IgD-negative memory B cell (primary cell): ENCODE data around the gene LMBRD2. TPM values are rescaled to one million over a fixed set of nuclear protein-coding genes. Genes with fewer than 3 reads are reported as not detected.
"Not testable (repeated sequence)": the region's sequence is repeated elsewhere in the genome, so short reads cannot be mapped to it uniquely, and the experiment has no call there.

Source experiments
- H3K27ac Mint-ChIP-seq, 3 donors: one replicate each; pipeline ENCODE4 v1.8.0; 2020 to 2022; ENCODE audit warnings: mild to moderate bottlenecking in 3 of 3, mixed read lengths in 3 of 3, moderate library complexity in 1 of 3
- H3K27me3 Mint-ChIP-seq: one replicate; pipeline ENCODE4 v1.8.0; 2021; ENCODE audit warnings: mixed read lengths
- H3K36me3 Mint-ChIP-seq: one replicate; pipeline ENCODE4 v1.8.0; 2020; ENCODE audit warnings: mild to moderate bottlenecking, mixed read lengths
- H3K4me1 Mint-ChIP-seq, 3 donors: one replicate each; pipeline ENCODE4 v1.8.0; 2020 to 2022; ENCODE audit warnings: mixed read lengths in 3 of 3, mild to moderate bottlenecking in 1 of 3
- H3K4me3 Mint-ChIP-seq, 4 donors: one replicate each; pipeline ENCODE4 v1.8.0; 2020 to 2022; ENCODE audit warnings: mild to moderate bottlenecking in 4 of 4, mixed read lengths in 4 of 4, moderate library complexity in 3 of 4
- H3K9me3 Mint-ChIP-seq, 3 donors: one replicate each; pipeline ENCODE4 v1.8.0; 2020 to 2021; ENCODE audit warnings: mixed read lengths in 3 of 3, mild to moderate bottlenecking in 1 of 3
- polyA plus RNA-seq: library from polyadenylated mRNA; unstranded; fragments of 300-500 nt; fragmentation: Illumina TruSeq; gene quantifications from one replicate; pipeline ENCODE4 v1.2.3, GENCODE V29; 2021

LMBRD2 gene
- polyA plus RNA-seq = 2.5 TPM

- Mint-ChIP-seq H3K27me3 (no peaks in the 10 kb centered on the region), H3K9me3 (no peaks in the 10 kb centered on the region), H3K4me1 (peaks cover 18 to 42% (median 36%) of the 10 kb centered on the region in 3 donors), H3K4me3 (peak within 1 kb of the TSS; percentile 95 to 99 (median 98)), H3K36me3 (no peaks in the 10 kb centered on the region), H3K27ac (peak within 1 kb of the TSS; percentile 47 to 97 (median 92))
Measured at GRCh38 chr5:36151434-36152323, at the start of gene LMBRD2, which contains the start of gene SKP2. Gene LMBRD2, minus strand, starts transcription at chr5:36151887. Its CDS starts 8,538 bp downstream, at chr5:36143349. Gene SKP2, plus strand, starts transcription at chr5:36152111. Its CDS starts 152 bp downstream, at chr5:36152263.

DNA sequence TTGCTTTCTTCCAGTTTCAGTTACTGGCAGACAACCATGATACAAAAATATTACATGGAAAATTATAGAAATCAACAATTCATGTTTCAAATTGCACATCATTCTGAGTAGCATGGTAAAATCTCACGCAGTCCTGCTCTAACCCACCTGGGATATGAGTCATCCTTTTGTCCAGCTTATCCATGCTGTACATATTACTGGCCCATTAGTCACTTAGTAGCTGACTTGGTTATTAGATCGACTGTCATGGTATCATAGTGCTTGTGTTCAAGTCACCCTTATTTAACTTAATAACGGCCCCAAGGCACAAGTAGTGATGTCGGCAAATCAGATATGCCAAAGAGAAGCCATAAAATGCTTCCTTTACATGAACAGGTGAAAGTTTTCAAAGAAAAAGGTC, 48.8 kb upstream of the LMBRD2 start:
- H3K9me3 Mint-ChIP-seq = no peaks in the 10 kb centered on the region
- peaks cover 9% of the 10 kb centered on the region for H3K36me3 Mint-ChIP-seq
- H3K27me3 Mint-ChIP-seq = no peaks in the 10 kb centered on the region
- no peak overlapping the region for H3K4me3 Mint-ChIP-seq
- H3K27ac Mint-ChIP-seq = no peak overlapping the region
- no peaks in the 10 kb centered on the region for H3K4me1 Mint-ChIP-seq

DNA sequence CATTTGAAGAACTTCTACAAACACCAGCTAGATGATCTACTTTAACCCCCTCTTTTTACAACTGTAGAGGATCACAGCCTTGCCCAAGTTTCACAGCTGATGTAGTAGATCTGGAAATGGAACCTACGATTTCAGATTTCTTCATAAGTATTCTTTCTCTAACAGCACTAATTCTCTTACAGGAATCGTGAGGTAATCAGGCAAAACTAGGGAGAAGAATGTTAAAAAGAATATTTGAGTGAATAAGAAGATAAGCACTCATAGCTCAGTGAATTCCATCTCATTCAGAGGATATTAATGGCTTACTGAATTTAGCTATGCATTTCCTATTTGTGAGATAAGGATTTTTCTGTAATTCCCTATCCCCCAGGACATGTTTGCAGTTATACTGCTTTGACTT, 47.9 kb upstream of the LMBRD2 start:
- no peaks in the 10 kb centered on the region for H3K27me3 Mint-ChIP-seq
- no peak overlapping the region for H3K27ac Mint-ChIP-seq
- no peak overlapping the region for H3K4me3 Mint-ChIP-seq
- no peaks in the 10 kb centered on the region for H3K9me3 Mint-ChIP-seq
- no peaks in the 10 kb centered on the region for H3K4me1 Mint-ChIP-seq
- H3K36me3 Mint-ChIP-seq = peaks cover 6% of the 10 kb centered on the region

DNA sequence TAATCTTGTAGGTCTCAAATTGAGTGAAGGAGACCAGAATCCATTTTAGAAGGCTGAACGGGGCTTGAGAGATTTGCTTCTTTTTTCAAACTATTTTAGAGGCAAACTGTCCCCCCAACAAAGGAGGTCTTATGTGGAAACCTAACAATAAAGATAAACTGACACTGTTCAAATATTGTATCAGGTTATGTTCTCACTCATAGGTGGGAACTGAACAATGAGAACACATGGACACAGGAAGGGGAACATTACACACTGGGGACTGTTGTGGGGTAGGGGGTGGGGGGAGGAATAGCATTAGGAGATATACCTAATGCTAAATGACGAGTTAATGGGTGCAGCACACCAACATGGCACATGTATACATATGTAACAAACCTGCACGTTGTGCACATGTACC, 47.1 kb upstream of the LMBRD2 start:
- H3K4me1 Mint-ChIP-seq, H3K27me3 Mint-ChIP-seq, H3K9me3 Mint-ChIP-seq, H3K36me3 Mint-ChIP-seq, H3K27ac Mint-ChIP-seq, H3K4me3 Mint-ChIP-seq: not testable (repeated sequence)

DNA sequence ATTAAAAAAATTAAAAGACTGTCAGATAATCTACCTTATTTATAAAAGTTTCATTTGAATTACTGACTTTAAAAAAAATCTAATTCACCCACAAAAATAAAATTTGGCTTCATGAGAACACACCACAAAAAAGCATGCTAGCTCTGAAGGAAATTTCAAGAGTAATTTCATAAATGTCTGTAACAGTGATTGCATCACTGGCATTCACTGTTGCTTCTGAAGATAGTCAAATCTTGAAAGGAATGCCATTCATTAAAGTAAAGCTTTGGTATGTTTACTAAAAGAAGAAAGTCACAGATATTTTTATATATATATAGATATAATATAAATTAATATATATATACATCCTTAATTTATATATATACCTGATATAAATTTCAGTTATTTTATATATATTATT, 46.6 kb upstream of the LMBRD2 start:
- Mint-ChIP-seq H3K36me3 (peaks cover 6% of the 10 kb centered on the region), H3K4me3 (no peak overlapping the region), H3K4me1 (no peaks in the 10 kb centered on the region), H3K27ac (no peak overlapping the region), H3K27me3 (no peaks in the 10 kb centered on the region), H3K9me3 (no peaks in the 10 kb centered on the region)

GRCh38 chr5:36193746-36194145, 42.1 kb upstream of the LMBRD2 start:
- Mint-ChIP-seq H3K36me3 (peaks cover 16% of the 10 kb centered on the region), H3K4me1 (no peaks in the 10 kb centered on the region), H3K27me3 (no peaks in the 10 kb centered on the region), H3K4me3 (no peak overlapping the region), H3K9me3 (peaks cover 0 to 3% (median 1%) of the 10 kb centered on the region in 3 donors), H3K27ac (no peak overlapping the region)

GRCh38 chr5:36184408-36184807, 32.7 kb upstream of the LMBRD2 start:
- not testable (repeated sequence) for H3K9me3 Mint-ChIP-seq, H3K27ac Mint-ChIP-seq, H3K27me3 Mint-ChIP-seq, H3K4me1 Mint-ChIP-seq
- peaks cover 23% of the 10 kb centered on the region for H3K36me3 Mint-ChIP-seq
- peak overlapping the region in 1 of 4 donors; percentile 4 for H3K4me3 Mint-ChIP-seq

GRCh38 chr5:36181774-36182173, 30.1 kb upstream of the LMBRD2 start:
- Mint-ChIP-seq H3K27me3 (no peaks in the 10 kb centered on the region), H3K9me3 (no peaks in the 10 kb centered on the region), H3K27ac (peak overlapping the region in 1 of 3 donors; percentile 43), H3K4me3 (no peak overlapping the region), H3K36me3 (peaks cover 16% of the 10 kb centered on the region), H3K4me1 (peaks cover 6 to 10% (median 7%) of the 10 kb centered on the region in 3 donors)

- Mint-ChIP-seq H3K36me3 (peaks cover 16% of the 10 kb centered on the region), H3K4me1 (peaks cover 7 to 11% (median 10%) of the 10 kb centered on the region in 3 donors), H3K27me3 (no peaks in the 10 kb centered on the region), H3K27ac (no peak overlapping the region), H3K4me3 (no peak overlapping the region), H3K9me3 (no peaks in the 10 kb centered on the region)
Measured at GRCh38 chr5:36180556-36181350, 29.1 kb upstream of the LMBRD2 start.

- no peak overlapping the region for H3K4me3 Mint-ChIP-seq
- no peaks in the 10 kb centered on the region for H3K27me3 Mint-ChIP-seq
- peak overlapping the region in 1 of 3 donors; percentile 73 for H3K27ac Mint-ChIP-seq
- H3K9me3 Mint-ChIP-seq = no peaks in the 10 kb centered on the region
- peaks cover 15% of the 10 kb centered on the region for H3K36me3 Mint-ChIP-seq
- H3K4me1 Mint-ChIP-seq = peaks cover 8 to 11% (median 10%) of the 10 kb centered on the region in 3 donors
Measured at GRCh38 chr5:36179950-36180349, 28.3 kb upstream of the LMBRD2 start.

DNA sequence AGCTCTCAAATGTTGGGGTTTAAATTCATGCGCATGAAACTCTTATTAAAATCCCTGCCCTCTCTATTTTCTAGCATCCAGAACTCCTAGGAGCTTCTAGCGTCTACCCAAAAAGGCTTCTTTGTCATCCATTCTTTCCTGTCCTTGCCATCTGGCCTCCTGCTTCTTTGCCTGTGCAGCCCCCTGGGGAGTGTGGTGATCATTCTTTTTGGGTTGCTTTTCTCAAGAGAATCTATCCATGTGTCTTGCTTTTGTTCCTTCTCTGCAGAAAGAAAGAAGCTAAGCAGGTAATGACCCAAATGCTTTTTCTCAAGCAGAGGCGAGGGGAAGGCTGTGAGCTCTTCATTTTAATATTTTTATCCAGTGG, 26.8 kb upstream of the LMBRD2 start:
- Mint-ChIP-seq H3K27me3 (no peaks in the 10 kb centered on the region), H3K27ac (peak overlapping the region in 1 of 3 donors; percentile 43), H3K9me3 (no peaks in the 10 kb centered on the region), H3K36me3 (peaks cover 10% of the 10 kb centered on the region), H3K4me1 (peaks cover 10 to 14% (median 11%) of the 10 kb centered on the region in 3 donors), H3K4me3 (no peak overlapping the region)

- Mint-ChIP-seq H3K9me3 (no peaks in the 10 kb centered on the region), H3K4me3 (peak overlapping the region in 1 of 4 donors; percentile 30), H3K27ac (peak overlapping the region in 1 of 3 donors; percentile 40), H3K27me3 (no peaks in the 10 kb centered on the region), H3K4me1 (peaks cover 10 to 14% (median 11%) of the 10 kb centered on the region in 3 donors), H3K36me3 (peaks cover 10% of the 10 kb centered on the region)
Measured at GRCh38 chr5:36177715-36178523, 26.2 kb upstream of the LMBRD2 start.

DNA sequence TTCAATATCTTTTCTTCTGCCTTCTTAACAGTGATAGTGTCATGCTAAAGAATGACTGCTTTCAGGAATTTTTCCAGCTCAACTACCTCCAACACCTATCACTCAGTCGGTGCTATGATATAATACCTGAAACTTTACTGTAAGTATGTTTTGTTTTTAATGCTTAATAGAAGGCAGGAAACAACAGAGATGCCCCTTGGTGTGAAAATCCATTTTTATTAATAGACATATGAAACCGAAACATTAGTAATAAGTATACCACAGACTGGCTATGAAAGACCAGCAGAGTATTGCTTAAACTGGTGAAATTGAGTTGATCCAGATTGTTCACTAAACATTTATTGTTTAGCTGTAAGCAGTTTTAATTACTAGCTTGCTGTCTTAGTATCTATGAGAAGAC, 25.5 kb upstream of the LMBRD2 start:
- Mint-ChIP-seq H3K36me3 (peaks cover 5% of the 10 kb centered on the region), H3K4me1 (peaks cover 10 to 14% (median 11%) of the 10 kb centered on the region in 3 donors), H3K9me3 (no peaks in the 10 kb centered on the region), H3K4me3 (peak overlapping the region in 1 of 4 donors; percentile 30), H3K27me3 (no peaks in the 10 kb centered on the region), H3K27ac (peak overlapping the region in 2 of 3 donors; percentile 3 to 40)

GRCh38 chr5:36175043-36175442, 23.4 kb upstream of the LMBRD2 start:
- H3K36me3 Mint-ChIP-seq = peaks cover 6% of the 10 kb centered on the region

More at GRCh38 chr5:36175043-36175442, 23.4 kb upstream of the LMBRD2 start:
- Mint-ChIP-seq H3K27me3 (no peaks in the 10 kb centered on the region), H3K4me1 (peaks cover 10 to 14% (median 11%) of the 10 kb centered on the region in 3 donors), H3K9me3 (no peaks in the 10 kb centered on the region), H3K27ac (peak overlapping the region in 1 of 3 donors; percentile 76), H3K4me3 (no peak overlapping the region)
